ENCODE results near the gene TUBB8.
"Not testable (repeated sequence)": the region's sequence is repeated elsewhere in the genome, so short reads cannot be mapped to it uniquely, and the experiment has no call there.

- TF ChIP-seq, protein P1, sequence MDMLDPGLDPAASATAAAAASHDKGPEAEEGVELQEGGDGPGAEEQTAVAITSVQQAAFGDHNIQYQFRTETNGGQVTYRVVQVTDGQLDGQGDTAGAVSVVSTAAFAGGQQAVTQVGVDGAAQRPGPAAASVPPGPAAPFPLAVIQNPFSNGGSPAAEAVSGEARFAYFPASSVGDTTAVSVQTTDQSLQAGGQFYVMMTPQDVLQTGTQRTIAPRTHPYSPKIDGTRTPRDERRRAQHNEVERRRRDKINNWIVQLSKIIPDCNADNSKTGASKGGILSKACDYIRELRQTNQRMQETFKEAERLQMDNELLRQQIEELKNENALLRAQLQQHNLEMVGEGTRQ (IDR thresholded peaks at IDR 0.05; ENCODE audit: borderline replicate concordance, low read depth, low read length): not testable (repeated sequence)
- TF ChIP-seq SMC3 (IDR thresholded peaks at IDR 0.05; ENCODE audit: borderline replicate concordance, low read length); SRF (IDR thresholded peaks at IDR 0.05; ENCODE audit: low read depth in 2 of 2, low read length in 2 of 2): not testable (repeated sequence)
- TF ChIP-seq, protein P2, sequence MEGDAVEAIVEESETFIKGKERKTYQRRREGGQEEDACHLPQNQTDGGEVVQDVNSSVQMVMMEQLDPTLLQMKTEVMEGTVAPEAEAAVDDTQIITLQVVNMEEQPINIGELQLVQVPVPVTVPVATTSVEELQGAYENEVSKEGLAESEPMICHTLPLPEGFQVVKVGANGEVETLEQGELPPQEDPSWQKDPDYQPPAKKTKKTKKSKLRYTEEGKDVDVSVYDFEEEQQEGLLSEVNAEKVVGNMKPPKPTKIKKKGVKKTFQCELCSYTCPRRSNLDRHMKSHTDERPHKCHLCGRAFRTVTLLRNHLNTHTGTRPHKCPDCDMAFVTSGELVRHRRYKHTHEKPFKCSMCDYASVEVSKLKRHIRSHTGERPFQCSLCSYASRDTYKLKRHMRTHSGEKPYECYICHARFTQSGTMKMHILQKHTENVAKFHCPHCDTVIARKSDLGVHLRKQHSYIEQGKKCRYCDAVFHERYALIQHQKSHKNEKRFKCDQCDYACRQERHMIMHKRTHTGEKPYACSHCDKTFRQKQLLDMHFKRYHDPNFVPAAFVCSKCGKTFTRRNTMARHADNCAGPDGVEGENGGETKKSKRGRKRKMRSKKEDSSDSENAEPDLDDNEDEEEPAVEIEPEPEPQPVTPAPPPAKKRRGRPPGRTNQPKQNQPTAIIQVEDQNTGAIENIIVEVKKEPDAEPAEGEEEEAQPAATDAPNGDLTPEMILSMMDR (IDR thresholded peaks at IDR 0.05 in 2 of 3, conservative IDR thresholded peaks at IDR 0.05 in 1 of 3; ENCODE audit: control insufficient read depth in 2 of 3, extremely low read depth in 1 of 3, insufficient read depth in 1 of 3, low read depth in 3 of 3, low read length in 3 of 3): not testable (repeated sequence)
Measured at GRCh38 chr10:47864-48263, 1.2 kb downstream of the TUBB8 start.

Data from GM12878 (cell line).